ENCODE data around the gene KIR3DL1. TPM values are rescaled to one million over a fixed set of nuclear protein-coding genes. Genes with fewer than 3 reads are reported as not detected.
"Not testable (repeated sequence)": the region's sequence is repeated elsewhere in the genome, so short reads cannot be mapped to it uniquely, and the experiment has no call there.

KIR3DL1 gene
- total RNA-seq, 4 donors from 2014 or later, result not detected

GRCh38 chr19:54804571-54804970, 11.7 kb upstream of the KIR3DL1 start:
- Histone ChIP-seq H3K36me3 (no peaks in the 10 kb centered on the region), H3K27ac (no peak overlapping the region), H3K27me3 (no peaks in the 10 kb centered on the region), H3K9me3 (no peaks in the 10 kb centered on the region), H3K4me3 (no peak overlapping the region), H3K4me1 (no peaks in the 10 kb centered on the region)
- no peak for TF ChIP-seq POLR2A (IDR thresholded peaks at IDR 0.05)
- TF ChIP-seq, protein P1, sequence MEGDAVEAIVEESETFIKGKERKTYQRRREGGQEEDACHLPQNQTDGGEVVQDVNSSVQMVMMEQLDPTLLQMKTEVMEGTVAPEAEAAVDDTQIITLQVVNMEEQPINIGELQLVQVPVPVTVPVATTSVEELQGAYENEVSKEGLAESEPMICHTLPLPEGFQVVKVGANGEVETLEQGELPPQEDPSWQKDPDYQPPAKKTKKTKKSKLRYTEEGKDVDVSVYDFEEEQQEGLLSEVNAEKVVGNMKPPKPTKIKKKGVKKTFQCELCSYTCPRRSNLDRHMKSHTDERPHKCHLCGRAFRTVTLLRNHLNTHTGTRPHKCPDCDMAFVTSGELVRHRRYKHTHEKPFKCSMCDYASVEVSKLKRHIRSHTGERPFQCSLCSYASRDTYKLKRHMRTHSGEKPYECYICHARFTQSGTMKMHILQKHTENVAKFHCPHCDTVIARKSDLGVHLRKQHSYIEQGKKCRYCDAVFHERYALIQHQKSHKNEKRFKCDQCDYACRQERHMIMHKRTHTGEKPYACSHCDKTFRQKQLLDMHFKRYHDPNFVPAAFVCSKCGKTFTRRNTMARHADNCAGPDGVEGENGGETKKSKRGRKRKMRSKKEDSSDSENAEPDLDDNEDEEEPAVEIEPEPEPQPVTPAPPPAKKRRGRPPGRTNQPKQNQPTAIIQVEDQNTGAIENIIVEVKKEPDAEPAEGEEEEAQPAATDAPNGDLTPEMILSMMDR (IDR thresholded peaks at IDR 0.05), result no peak
- DNase-seq, result no peak

- Histone ChIP-seq H3K4me3 (no peak overlapping the region), H3K27ac (no peak overlapping the region), H3K36me3 (no peaks in the 10 kb centered on the region), H3K9me3 (no peaks in the 10 kb centered on the region), H3K27me3 (no peaks in the 10 kb centered on the region), H3K4me1 (no peaks in the 10 kb centered on the region)
- no peak for TF ChIP-seq POLR2A (IDR thresholded peaks at IDR 0.05)
- TF ChIP-seq, protein P1 (IDR thresholded peaks at IDR 0.05), result no peak
- DNase-seq, result no peak
These were observed 10.4 kb upstream of the KIR3DL1 start for GRCh38 chr19:54805665-54806515.

- Histone ChIP-seq H3K27me3 (no peaks in the 10 kb centered on the region), H3K4me3 (no peak overlapping the region), H3K9me3 (no peaks in the 10 kb centered on the region), H3K36me3 (no peaks in the 10 kb centered on the region), H3K4me1 (no peaks in the 10 kb centered on the region), H3K27ac (no peak overlapping the region)
- DNase-seq, result no peak
- TF ChIP-seq, protein P1 (IDR thresholded peaks at IDR 0.05), result no peak
- TF ChIP-seq POLR2A (IDR thresholded peaks at IDR 0.05), result no peak
These were observed 9.8 kb upstream of the KIR3DL1 start for GRCh38 chr19:54806516-54806838.

DNA sequence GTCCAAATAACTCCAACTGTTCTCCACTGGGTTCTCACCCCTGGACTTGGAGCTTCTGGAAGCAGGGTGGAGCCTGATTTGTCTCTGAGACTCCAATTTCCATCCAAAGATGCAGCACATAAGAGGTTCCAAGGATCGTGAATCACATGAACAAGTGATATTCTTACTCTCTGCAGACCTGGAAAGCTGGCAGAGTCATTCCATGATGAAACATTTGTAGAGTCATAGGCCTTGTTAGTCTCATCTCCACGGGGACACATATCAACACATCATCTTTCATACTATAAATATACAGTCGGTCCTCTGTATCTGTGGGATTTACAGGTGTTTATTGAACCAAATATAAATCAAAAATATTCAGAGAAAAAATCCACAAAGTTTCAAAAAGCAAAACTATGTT, 1.7 kb upstream of the KIR3DL1 start:
- H3K9me3 ChIP-seq, H3K36me3 ChIP-seq, H3K4me3 ChIP-seq, H3K27ac ChIP-seq, H3K4me1 ChIP-seq, DNase-seq, H3K27me3 ChIP-seq: not testable (repeated sequence)

DNA sequence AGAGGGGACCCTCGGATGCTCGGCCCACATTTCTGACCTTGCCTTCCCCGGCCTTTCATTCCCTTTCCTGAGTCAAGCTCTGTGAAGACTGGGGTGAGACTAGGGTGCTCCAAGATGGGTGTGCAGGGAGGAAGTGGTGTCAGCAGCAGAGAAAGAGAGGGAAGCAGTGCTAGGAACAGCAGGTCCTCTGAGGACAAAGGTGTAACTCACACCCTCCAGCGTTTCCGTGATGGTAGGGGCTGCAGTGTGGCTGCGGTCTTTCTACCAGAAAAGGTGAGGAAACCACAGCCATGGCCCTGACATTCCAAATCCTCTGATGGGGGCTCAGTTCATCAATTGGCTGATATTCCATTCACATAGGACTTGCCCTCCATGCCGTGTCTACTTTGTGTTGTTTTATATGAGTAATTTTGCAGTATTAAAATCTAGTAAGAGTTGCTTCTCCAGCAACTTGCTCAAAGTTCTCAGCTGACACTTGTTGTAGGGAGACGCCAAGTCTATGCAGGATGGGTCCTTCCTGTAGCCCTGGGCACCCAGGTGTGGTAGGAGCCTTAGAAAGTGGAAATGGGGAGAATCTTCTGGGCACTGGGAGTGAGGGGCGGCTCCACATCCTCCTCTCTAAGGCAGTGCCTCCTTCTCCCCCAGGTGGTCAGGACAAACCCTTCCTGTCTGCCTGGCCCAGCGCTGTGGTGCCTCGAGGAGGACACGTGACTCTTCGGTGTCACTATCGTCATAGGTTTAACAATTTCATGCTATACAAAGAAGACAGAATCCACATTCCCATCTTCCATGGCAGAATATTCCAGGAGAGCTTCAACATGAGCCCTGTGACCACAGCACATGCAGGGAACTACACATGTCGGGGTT, 1.6 kb downstream of the KIR3DL1 start:
- no peak overlapping the region for H3K4me3 ChIP-seq
- TF ChIP-seq POLR2A (IDR thresholded peaks at IDR 0.05), result no peak
- TF ChIP-seq, protein P1 (IDR thresholded peaks at IDR 0.05), result no peak
- no peaks in the 10 kb centered on the region for H3K4me1 ChIP-seq
- DNase-seq, result no peak
- no peak overlapping the region for H3K27ac ChIP-seq
- no peaks in the 10 kb centered on the region for H3K9me3 ChIP-seq
- H3K27me3 ChIP-seq, result no peaks in the 10 kb centered on the region
- H3K36me3 ChIP-seq, result no peaks in the 10 kb centered on the region

GRCh38 chr19:54824416-54824815, 8.1 kb downstream of the KIR3DL1 start:
- H3K9me3 ChIP-seq, H3K4me3 ChIP-seq, H3K36me3 ChIP-seq, H3K27ac ChIP-seq, H3K27me3 ChIP-seq, H3K4me1 ChIP-seq, DNase-seq: not testable (repeated sequence)

DNA sequence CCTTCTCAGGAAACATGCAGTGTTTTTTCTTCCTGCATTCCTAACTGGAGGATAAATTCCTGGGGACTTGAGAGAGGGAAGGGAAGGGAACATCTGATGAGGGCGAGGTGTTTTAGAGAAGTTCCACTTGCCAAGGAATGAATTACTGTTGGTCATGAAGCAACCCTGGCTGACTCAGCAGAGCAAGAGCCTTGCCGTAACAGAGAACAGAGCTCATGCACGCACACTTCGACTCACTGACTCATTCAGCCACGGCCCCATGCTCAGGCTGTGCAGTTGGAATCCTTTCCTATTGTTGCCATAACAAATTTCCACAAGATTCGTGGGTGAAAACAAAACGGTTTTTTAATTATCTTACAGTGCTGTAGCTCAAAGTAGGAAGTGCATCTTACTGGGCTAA, 9.1 kb downstream of the KIR3DL1 start:
- not testable (repeated sequence) for H3K9me3 ChIP-seq, H3K4me3 ChIP-seq, DNase-seq, H3K27ac ChIP-seq, H3K27me3 ChIP-seq, H3K36me3 ChIP-seq, H3K4me1 ChIP-seq

DNA sequence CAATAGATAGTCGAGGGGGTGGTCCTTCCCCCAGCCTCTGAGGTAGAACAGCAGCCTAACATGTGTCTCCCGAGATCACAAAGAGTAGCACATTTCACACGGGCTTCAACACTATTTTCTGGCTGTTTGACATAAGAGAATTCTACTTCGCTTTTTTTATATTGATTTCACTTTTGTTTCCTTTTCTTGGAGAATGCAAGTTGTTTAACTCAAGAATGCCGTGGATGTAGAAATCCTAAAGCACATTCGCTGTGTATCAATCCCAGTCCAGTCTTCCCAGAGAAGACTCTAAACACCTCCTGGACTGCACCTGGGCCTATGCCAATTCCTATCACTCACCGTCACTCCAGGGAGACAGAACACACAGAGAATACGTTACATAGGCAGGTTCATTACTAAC, 11.8 kb downstream of the KIR3DL1 start:
- H3K27me3 ChIP-seq, H3K9me3 ChIP-seq, H3K27ac ChIP-seq, H3K4me3 ChIP-seq, DNase-seq, H3K36me3 ChIP-seq, H3K4me1 ChIP-seq: not testable (repeated sequence)

- not testable (repeated sequence) for H3K9me3 ChIP-seq, H3K27me3 ChIP-seq, H3K4me3 ChIP-seq, H3K27ac ChIP-seq, H3K36me3 ChIP-seq, H3K4me1 ChIP-seq, DNase-seq
These were observed 16.2 kb downstream of the KIR3DL1 start, which contains the start of gene KIR2DS4 for GRCh38 chr19:54832496-54832895. TSS of gene KIR2DS4 (plus strand) at chr19:54832676.

GRCh38 chr19:54835126-54835525, 18.9 kb downstream of the KIR3DL1 start:
- H3K27me3 ChIP-seq, H3K27ac ChIP-seq, DNase-seq, H3K4me1 ChIP-seq, H3K36me3 ChIP-seq, H3K9me3 ChIP-seq, H3K4me3 ChIP-seq: not testable (repeated sequence)
